22Rv1 (cell line): ENCODE results near the gene SPSB1.

ENCODE experiments used
- ZFX ChIP-seq: fragments of 450-650 bp; IDR thresholded peaks from 2 replicates; pipeline ENCODE4 v1.6.1; 2017; ENCODE audit warnings: antibody characterized with exemption, borderline replicate concordance
- TF ChIP-seq, protein P1 (sequence below): fragments of 450-650 bp; IDR thresholded peaks from 2 replicates; pipeline ENCODE4 v1.5.1; 2017; ENCODE audit warnings: mild to moderate bottlenecking

DNA sequence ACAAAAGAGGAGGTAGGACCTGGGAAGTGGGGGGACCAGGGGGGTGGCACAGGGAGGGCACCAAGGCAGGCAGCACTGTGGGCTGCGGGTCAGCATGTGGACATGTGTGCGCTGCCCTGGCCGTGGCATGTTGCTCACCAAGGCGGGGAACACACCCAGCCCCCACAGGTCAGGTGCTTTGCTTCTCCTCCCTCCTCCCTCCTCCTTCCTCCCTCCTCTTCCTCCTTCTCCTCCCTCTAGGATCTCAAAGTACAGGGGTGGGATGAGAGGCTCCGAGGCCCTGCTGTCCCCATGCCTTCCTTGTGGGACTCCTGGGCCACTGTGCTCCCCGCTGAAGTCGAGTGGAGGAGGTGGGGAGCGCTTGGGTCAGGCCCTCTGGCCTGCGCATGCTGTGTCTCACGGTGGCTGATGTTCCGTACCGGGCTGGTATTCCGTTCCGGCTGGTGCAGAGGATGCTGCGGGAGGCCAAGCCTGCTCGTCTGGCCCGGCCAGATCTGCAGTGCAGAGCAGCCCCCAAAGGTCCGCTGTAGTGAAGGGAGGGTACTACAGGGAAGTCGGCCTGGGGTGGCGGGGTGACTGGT, 26.6 kb downstream of the SPSB1 start:
- TF ChIP-seq, protein P1, sequence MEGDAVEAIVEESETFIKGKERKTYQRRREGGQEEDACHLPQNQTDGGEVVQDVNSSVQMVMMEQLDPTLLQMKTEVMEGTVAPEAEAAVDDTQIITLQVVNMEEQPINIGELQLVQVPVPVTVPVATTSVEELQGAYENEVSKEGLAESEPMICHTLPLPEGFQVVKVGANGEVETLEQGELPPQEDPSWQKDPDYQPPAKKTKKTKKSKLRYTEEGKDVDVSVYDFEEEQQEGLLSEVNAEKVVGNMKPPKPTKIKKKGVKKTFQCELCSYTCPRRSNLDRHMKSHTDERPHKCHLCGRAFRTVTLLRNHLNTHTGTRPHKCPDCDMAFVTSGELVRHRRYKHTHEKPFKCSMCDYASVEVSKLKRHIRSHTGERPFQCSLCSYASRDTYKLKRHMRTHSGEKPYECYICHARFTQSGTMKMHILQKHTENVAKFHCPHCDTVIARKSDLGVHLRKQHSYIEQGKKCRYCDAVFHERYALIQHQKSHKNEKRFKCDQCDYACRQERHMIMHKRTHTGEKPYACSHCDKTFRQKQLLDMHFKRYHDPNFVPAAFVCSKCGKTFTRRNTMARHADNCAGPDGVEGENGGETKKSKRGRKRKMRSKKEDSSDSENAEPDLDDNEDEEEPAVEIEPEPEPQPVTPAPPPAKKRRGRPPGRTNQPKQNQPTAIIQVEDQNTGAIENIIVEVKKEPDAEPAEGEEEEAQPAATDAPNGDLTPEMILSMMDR: no peak
- TF ChIP-seq ZFX: no peak
